Aorta (tissue), 5 donors: ENCODE data around the gene DDX3X. TPM values are rescaled to one million over a fixed set of nuclear protein-coding genes. Genes with fewer than 3 reads are reported as not detected.
A peak's percentile ranks its signal among the peaks of the same experiment; 100 is the strongest.
"Not testable (repeated sequence)": the region's sequence is repeated elsewhere in the genome, so short reads cannot be mapped to it uniquely, and the experiment has no call there.

Source experiments
- ATAC-seq: fragments of 200-7000 bp; cut with Tn5 transposase; one replicate; pipeline ENCODE4 v1.9.1; 2022; ENCODE audit warnings: moderate library complexity; ENCODE audit not compliant: low FRiP score
- DNase-seq, 2 donors: peaks; one replicate each; pipeline ENCODE4 v3.0.0-alpha.2; 2020
- H3K27ac ChIP-seq, 2 donors: one replicate each; pipeline ENCODE4 v1.5.1; 2013; ENCODE audit warnings: low read length in 2 of 2, mild to moderate bottlenecking in 2 of 2, moderate library complexity in 2 of 2, control low read depth in 1 of 2, inconsistent platforms in 1 of 2, low read depth in 1 of 2
- H3K27me3 ChIP-seq, 2 donors: one replicate each; pipeline ENCODE4 v1.6.1; 2013; ENCODE audit warnings: control low read depth in 1 of 2, low read length in 1 of 2, mild to moderate bottlenecking in 1 of 2, moderate library complexity in 1 of 2; ENCODE audit not compliant: insufficient read depth in 2 of 2, control insufficient read depth in 1 of 2
- H3K36me3 ChIP-seq, 2 donors: one replicate each; pipeline ENCODE4 v1.6.1; 2013; ENCODE audit warnings: control low read depth in 1 of 2, low read length in 1 of 2, mild to moderate bottlenecking in 1 of 2; ENCODE audit not compliant: insufficient read depth in 2 of 2, control insufficient read depth in 1 of 2
- H3K4me1 ChIP-seq, 2 donors: one replicate each; pipeline ENCODE4 v1.6.1; 2013; ENCODE audit warnings: low read length in 2 of 2, control low read depth in 1 of 2, mild to moderate bottlenecking in 1 of 2, moderate library complexity in 1 of 2; ENCODE audit not compliant: insufficient read depth in 2 of 2, control insufficient read depth in 1 of 2
- H3K4me3 ChIP-seq, 2 donors: one replicate each; pipeline ENCODE4 v1.5.1; 2013; ENCODE audit warnings: low read length in 2 of 2, control low read depth in 1 of 2, mild to moderate bottlenecking in 1 of 2
- H3K9me3 ChIP-seq: one replicate; pipeline ENCODE4 v1.6.1; 2013; ENCODE audit warnings: mild to moderate bottlenecking, low read length; ENCODE audit not compliant: control insufficient read depth
- WGBS, 2 donors: extraction: QIAGEN DNeasy Blood & Tissue Kit; methylation state at CpG; one replicate each; pipeline ENCODE4 v1.1.7; 2013; 5-methylcytosine and 5-hydroxymethylcytosine counted together
- intact Hi-C, 2 donors: fragments of 100-400 bp; cut with DNase I; formaldehyde crosslinking; loops; one replicate each; pipeline versions ENCODE4 v1.14.2 to v1.15.0; 2022
- long read RNA-seq, 2 donors: library from polyadenylated mRNA; unstranded; transcript quantifications; one replicate each; pipeline ENCODE4 v2.0.0, GENCODE V29; 2020 to 2021
- polyA plus RNA-seq, 2 donors: library from polyadenylated mRNA; stranded (reverse); fragments of 200-250 nt; gene quantifications; one replicate each; pipeline ENCODE4 v1.2.3, GENCODE V29; 2013
- total RNA-seq, 2 donors: library from RNA; stranded (reverse); fragmentation: NEBNext Ultra II Directional; extraction: Animal tissue kit (Norgen Biotek cat#: 25700); gene quantifications; one replicate each; pipeline ENCODE4 v1.2.1, GENCODE V29; 2021
- donor health status: healthy with polysubstance abuse.
- donor health status: Bipolar disorder and iron deficiency.
- donor health status: DM: no; HTN: no; CAD: no.
- donor health status: DM: no; HTN: no; CAD: no.
- donor health status: DM: yes; HTN: yes; CAD: no.

The DDX3X gene
- total RNA-seq (100 to 1,000 TPM; 361 to 465 TPM), polyA plus RNA-seq (100 to 1,000 TPM in 1 of 2 donors, 10 to 100 TPM in 1; 65.0 to 133 TPM)
- long read RNA-seq, donor 1, full-length matches to known transcripts, result 7 of 34 reads
- long read RNA-seq, donor 1, partial matches to known transcripts, result 10 of 34 reads
- long read RNA-seq, donor 1, other reads (novel, unspliced or antisense), result 17 of 34 reads
- long read RNA-seq, donor 2, full-length matches to known transcripts, result 18 of 54 reads
- long read RNA-seq, donor 2, partial matches to known transcripts, result 34 of 54 reads
- long read RNA-seq, donor 2, other reads (novel, unspliced or antisense), result 2 of 54 reads

DNA sequence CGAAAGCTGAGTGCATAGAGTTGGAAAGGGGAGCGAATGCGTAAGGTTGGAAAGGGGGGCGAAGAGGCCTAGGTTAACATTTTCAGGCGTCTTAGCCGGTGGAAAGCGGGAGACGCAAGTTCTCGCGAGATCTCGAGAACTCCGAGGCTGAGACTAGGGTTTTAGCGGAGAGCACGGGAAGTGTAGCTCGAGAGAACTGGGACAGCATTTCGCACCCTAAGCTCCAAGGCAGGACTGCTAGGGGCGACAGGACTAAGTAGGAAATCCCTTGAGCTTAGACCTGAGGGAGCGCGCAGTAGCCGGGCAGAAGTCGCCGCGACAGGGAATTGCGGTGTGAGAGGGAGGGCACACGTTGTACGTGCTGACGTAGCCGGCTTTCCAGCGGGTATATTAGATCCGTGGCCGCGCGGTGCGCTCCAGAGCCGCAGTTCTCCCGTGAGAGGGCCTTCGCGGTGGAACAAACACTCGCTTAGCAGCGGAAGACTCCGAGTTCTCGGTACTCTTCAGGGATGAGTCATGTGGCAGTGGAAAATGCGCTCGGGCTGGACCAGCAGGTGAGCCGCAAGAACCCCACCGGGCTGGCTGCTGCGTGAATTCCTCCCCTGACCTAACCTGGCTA, at the start of gene DDX3X:
Gene DDX3X, plus strand, starts transcription at position 419 of the 619 bp plus-strand sequence. Its CDS starts 91 bp downstream, at position 510.
- DNase-seq (peak; percentile 93 to 97), ATAC-seq (peak; percentile 94)
- Histone ChIP-seq H3K4me3 (peak within 1 kb of the TSS; percentile 86 to 90), H3K27ac (peak within 1 kb of the TSS; percentile 89 to 97), H3K36me3 (no peaks in the 10 kb centered on the region), H3K27me3 (no peaks in the 10 kb centered on the region), H3K4me1 (no peaks in the 10 kb centered on the region), H3K9me3 (no peaks in the 10 kb centered on the region)
- intact Hi-C loops, result loop anchor here in 1 of 2 donors (5.0 kb wide), 1 partner anchor 247 kb away; the partner anchor contains the start of gene USP9X
- WGBS, 2 donors, result 0 to 1% methylated on average over 47 of the region's 47 CpGs

DNA sequence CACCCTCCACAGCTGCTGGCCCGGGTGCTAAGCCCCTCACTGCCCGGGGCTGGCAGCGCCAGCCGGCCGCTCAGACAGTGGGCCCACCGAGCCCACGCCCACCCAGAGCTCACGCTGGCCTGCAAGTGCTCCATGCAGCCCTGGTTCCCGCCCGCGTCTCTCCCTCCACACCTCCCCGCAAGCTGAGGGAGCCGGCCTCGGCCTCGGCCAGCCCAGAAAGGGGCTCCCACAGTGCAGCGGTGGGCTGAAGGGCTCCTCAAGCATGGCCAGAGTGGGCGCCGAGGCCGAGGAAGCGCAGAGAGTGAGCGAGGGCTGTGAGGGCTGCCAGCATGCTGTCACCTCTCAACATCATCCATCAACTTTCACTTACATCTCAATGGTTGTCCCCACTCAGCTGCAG, 48.0 kb upstream of the DDX3X start:
- H3K9me3 ChIP-seq, DNase-seq, H3K27ac ChIP-seq, H3K27me3 ChIP-seq, H3K4me1 ChIP-seq, intact Hi-C loops, H3K4me3 ChIP-seq, ATAC-seq, H3K36me3 ChIP-seq: not testable (repeated sequence)
- WGBS, 2 donors, result 97 to 98% methylated on average over 21 of the region's 21 CpGs

DNA sequence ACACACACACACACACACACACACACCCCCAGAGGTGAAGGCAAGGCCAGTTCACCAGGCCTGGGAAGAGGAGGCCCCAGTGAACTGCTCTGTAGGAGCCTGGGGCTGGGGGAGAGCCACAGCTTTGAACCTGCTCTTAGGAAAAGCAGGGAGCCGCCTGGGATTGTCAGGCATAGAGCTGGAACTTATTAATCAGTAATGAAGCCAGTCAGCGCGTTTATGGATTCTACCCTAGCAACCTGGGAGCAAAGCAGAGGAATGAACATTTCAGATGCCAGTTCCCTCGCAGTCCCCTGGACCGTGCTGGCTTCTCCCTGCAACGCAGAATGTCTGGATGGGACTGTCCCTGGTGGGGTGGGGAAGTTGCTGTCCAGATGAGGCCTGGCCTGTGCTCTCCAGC, 45.3 kb upstream of the DDX3X start:
- Histone ChIP-seq H3K27ac (no peak overlapping the region), H3K9me3 (no peaks in the 10 kb centered on the region), H3K27me3 (no peaks in the 10 kb centered on the region), H3K4me1 (no peaks in the 10 kb centered on the region), H3K36me3 (no peaks in the 10 kb centered on the region), H3K4me3 (no peak overlapping the region)
- ATAC-seq (no peak), DNase-seq (no peak)
- intact Hi-C loops, result no loop called here
- WGBS, 2 donors, result 81 to 85% methylated on average over 6 of the region's 6 CpGs

DNA sequence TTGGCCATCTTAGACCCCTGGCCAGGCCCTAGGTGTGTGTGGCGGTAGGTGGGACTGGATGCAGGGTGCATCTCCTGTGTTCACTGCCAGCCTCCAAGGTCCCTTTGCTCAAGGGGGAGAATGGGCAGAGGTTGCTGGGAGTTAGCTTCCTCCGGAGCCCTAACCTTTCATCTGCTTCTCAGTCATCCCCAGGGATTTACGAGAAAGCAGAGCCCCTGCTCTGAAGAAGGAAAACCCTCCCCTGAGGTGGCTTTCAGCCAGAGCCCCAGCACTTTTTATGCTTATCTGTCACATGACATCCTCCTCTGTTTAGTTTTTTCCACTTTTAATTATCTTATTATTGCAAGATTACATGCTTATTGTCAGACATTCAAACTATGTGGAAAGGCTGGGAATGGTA, 44.9 kb upstream of the DDX3X start:
- intact Hi-C loops, result no loop called here

DNA sequence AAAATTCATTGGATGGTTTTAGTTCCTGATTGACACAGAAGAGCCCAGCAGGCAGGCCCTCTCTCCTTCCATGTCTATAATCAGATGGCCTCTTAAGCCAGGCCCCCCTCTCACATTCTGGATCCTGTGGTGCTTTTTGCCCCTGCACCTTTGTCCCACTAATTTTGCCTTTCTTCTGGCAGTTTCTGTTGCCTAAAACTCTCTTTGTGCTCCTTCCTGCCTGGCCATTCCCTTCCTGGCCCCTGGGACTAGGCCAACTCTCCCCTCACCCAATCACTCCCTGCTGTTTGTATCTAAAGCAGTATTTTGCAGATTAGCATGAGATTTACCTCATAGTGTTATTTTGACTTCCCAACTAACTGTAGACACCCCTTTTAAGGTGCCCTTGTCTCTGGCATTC, 42.7 kb upstream of the DDX3X start:
- H3K36me3 ChIP-seq, result no peaks in the 10 kb centered on the region

More for the DNA sequence above, 44.9 kb upstream of the DDX3X start:
- 52 to 70% methylated on average over 3 of the region's 3 CpGs for WGBS, 2 donors
- no peaks in the 10 kb centered on the region for H3K9me3 ChIP-seq
- H3K27ac ChIP-seq, result no peak overlapping the region
- no peaks in the 10 kb centered on the region for H3K4me1 ChIP-seq
- DNase-seq, result no peak
- H3K4me3 ChIP-seq, result no peak overlapping the region
- no peaks in the 10 kb centered on the region for H3K36me3 ChIP-seq
- H3K27me3 ChIP-seq, result no peaks in the 10 kb centered on the region
- ATAC-seq, result no peak

DNA sequence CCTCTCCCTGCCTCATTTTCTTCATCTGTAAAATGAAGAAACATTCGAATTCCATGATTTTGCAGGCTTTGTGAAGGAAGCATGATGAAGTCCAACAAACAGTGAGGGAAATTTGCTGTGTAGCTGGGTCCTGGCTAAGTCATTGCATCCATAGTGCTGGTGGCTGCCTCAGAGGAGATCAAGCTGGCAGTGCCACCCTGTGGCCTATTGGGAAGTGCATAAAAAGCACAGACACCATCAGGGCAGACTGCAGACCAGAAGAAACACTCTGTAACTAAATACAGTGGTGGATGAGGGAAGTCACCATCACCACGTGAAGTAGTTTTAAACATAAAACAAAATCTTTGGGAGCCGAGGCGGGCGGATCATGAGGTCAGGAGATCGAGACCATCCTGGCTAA, 40.7 kb upstream of the DDX3X start:
- DNase-seq, result no peak
- Histone ChIP-seq H3K4me3 (no peak overlapping the region), H3K4me1 (no peaks in the 10 kb centered on the region), H3K27me3 (no peaks in the 10 kb centered on the region), H3K36me3 (no peaks in the 10 kb centered on the region), H3K27ac (no peak overlapping the region), H3K9me3 (no peaks in the 10 kb centered on the region)
- ATAC-seq, result no peak
- intact Hi-C loops, result no loop called here
- 85 to 89% methylated on average over 6 of the region's 6 CpGs for WGBS, 2 donors

More for the DNA sequence above, 42.7 kb upstream of the DDX3X start:
- Histone ChIP-seq H3K9me3 (no peaks in the 10 kb centered on the region), H3K4me1 (no peaks in the 10 kb centered on the region), H3K27ac (no peak overlapping the region), H3K4me3 (no peak overlapping the region), H3K27me3 (no peaks in the 10 kb centered on the region)
- ATAC-seq, result no peak
- no peak for DNase-seq
- intact Hi-C loops, result no loop called here

DNA sequence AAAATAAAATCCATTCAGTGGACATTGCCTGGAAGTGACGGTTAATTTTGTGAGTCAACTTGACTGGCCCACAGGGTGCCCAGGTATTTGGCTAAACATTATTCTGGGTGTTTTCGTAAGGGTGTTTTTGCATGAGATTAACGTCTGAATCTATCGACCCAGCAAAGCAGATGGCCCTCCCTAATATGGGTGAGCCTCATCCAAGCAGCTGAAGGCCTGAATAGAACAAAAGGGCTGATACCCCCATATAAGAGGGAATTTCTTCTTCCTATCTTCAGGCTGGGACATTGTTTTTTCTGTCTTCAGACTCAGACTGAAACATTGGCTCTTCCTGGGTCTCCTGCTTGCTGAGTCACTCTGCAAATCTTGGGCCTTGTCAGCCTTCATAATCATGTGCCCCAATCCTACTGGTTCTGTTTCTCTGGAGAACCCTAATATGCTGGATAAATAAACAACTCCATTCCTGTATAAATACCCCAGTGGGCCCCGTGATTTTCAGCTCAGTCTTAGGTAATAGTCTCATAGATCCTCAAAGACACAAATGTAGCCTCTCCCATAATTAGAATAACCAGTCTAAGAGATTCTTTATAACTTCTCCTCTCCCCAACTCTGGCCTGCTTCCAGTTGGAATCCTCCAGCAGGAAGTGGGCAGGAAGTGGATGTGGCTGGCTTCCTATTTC, 33.1 kb upstream of the DDX3X start:
- Histone ChIP-seq H3K36me3 (peaks cover 0 to 3% of the 10 kb centered on the region in 2 donors), H3K27me3 (no peaks in the 10 kb centered on the region), H3K9me3 (no peaks in the 10 kb centered on the region), H3K4me3 (no peak overlapping the region), H3K4me1 (no peaks in the 10 kb centered on the region), H3K27ac (no peak overlapping the region)
- DNase-seq, result no peak
- 91 to 94% methylated on average over 5 of the region's 5 CpGs for WGBS, 2 donors
- ATAC-seq, result no peak
- intact Hi-C loops, result no loop called here

DNA sequence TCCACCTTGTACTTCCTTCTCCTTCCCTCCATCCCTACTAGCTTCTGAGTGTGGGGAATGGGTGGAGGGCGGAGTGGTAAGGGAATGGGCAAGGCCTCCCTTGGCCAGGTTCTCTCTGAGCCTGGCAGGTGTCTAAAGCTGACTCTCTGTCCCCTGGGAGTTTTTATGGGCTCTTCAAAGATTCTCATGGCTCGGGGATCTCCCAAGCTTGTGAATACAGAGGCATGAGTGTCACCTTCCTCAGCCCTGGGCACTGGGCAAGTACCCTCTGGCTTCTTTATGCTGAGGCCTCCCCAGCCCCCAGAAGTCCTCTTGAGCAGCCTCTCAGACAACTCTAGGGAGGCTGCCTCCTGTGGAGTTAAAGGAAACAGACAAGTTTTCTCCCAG, 32.5 kb upstream of the DDX3X start:
- intact Hi-C loops, result no loop called here
- WGBS, 2 donors, result 90% methylated on average over 2 of the region's 2 CpGs
- ATAC-seq, result no peak

More for the DNA sequence above, 32.5 kb upstream of the DDX3X start:
- DNase-seq, result no peak
- H3K27ac ChIP-seq, result no peak overlapping the region
- H3K4me3 ChIP-seq, result no peak overlapping the region
- no peaks in the 10 kb centered on the region for H3K9me3 ChIP-seq
- peaks cover 0 to 3% of the 10 kb centered on the region in 2 donors for H3K36me3 ChIP-seq
- H3K4me1 ChIP-seq, result no peaks in the 10 kb centered on the region
- no peaks in the 10 kb centered on the region for H3K27me3 ChIP-seq
